ENCODE measurements around the gene WNT5A.

DNA sequence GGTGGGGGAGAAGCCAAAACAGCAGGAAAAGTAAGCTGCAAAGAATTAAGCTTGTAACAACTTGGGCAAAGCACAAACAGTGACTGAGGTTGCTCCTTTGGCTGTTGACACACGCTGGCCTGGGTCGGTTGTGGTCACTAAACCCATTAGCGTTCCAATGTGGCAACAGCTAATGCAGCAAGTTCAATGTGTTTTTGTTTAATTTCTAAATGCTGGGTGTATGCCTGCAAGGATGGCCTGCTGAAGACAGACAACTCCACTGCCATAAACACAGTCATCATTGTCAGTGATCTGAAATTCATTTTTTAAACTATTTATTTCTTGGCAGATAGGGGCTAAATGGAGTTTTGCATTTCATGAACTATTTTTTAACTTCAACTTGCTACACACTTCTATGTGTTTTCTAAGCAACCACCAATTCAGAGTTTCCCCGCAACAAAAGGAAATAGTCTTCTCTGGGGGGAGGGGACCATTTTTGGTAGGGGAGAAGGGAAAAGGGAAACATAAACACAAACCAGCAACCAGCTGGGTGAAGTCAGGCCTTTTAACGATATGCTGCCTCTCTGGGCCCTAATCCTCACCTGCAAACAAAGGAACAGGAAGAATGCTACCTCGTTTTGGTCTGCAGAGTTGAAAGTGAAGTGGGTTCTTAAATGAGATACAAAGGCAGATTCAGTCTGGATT is 34.8 kb upstream of the WNT5A start:
- TF ChIP-seq, protein P1, sequence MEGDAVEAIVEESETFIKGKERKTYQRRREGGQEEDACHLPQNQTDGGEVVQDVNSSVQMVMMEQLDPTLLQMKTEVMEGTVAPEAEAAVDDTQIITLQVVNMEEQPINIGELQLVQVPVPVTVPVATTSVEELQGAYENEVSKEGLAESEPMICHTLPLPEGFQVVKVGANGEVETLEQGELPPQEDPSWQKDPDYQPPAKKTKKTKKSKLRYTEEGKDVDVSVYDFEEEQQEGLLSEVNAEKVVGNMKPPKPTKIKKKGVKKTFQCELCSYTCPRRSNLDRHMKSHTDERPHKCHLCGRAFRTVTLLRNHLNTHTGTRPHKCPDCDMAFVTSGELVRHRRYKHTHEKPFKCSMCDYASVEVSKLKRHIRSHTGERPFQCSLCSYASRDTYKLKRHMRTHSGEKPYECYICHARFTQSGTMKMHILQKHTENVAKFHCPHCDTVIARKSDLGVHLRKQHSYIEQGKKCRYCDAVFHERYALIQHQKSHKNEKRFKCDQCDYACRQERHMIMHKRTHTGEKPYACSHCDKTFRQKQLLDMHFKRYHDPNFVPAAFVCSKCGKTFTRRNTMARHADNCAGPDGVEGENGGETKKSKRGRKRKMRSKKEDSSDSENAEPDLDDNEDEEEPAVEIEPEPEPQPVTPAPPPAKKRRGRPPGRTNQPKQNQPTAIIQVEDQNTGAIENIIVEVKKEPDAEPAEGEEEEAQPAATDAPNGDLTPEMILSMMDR (IDR thresholded peaks at IDR 0.05; ENCODE audit: low read length): no peak
- no peak for TF ChIP-seq EZH2 (IDR thresholded peaks at IDR 0.05; ENCODE audit: borderline replicate concordance, low read length)

All from OCI-LY1 (cell line).